ENCODE data around the gene ZNF569.

DNA sequence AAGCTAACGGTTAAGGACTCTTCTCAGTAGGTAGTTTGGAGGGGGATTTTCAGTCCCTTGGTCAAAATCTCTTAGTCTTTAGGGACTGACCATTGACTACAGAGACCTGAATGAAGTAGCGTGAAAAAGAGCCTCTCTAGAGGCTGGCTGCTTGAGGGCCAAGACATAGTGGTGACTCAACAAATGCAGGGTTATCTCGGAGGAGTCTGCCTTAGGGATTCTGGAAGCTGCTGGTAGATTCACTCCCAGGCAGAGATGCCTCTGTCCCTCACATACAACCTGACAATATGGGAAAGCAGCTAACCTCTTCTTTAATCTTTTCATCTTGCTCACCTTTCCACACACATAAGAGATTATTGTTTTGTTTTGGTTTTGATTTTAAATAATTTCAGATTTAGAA, 44.6 kb upstream of the ZNF569 start:
- no peak for TF ChIP-seq EZH2 (IDR thresholded peaks at IDR 0.05; ENCODE audit: borderline replicate concordance, low read depth, low read length, severe bottlenecking)
- TF ChIP-seq, protein P1, sequence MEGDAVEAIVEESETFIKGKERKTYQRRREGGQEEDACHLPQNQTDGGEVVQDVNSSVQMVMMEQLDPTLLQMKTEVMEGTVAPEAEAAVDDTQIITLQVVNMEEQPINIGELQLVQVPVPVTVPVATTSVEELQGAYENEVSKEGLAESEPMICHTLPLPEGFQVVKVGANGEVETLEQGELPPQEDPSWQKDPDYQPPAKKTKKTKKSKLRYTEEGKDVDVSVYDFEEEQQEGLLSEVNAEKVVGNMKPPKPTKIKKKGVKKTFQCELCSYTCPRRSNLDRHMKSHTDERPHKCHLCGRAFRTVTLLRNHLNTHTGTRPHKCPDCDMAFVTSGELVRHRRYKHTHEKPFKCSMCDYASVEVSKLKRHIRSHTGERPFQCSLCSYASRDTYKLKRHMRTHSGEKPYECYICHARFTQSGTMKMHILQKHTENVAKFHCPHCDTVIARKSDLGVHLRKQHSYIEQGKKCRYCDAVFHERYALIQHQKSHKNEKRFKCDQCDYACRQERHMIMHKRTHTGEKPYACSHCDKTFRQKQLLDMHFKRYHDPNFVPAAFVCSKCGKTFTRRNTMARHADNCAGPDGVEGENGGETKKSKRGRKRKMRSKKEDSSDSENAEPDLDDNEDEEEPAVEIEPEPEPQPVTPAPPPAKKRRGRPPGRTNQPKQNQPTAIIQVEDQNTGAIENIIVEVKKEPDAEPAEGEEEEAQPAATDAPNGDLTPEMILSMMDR (IDR thresholded peaks at IDR 0.05; ENCODE audit: extremely low read depth in 1 of 2, insufficient read depth in 1 of 2, low read depth in 1 of 2, low read length in 2 of 2): no peak
- no peak for TF ChIP-seq POLR2A (IDR thresholded peaks at IDR 0.05; ENCODE audit: low read depth, low read length)
- TF ChIP-seq GATA2 (IDR thresholded peaks at IDR 0.05; ENCODE audit: insufficient read depth, insufficient read length, low read depth, low read length): no peak
- no peak for TF ChIP-seq POLR2AphosphoS5 (IDR thresholded peaks at IDR 0.05; ENCODE audit: insufficient read depth, low read depth, low read length)

Data from endothelial cell of umbilical vein (primary cell).